ENCODE data around the gene HFM1.

Gene HFM1

GRCh38 chr1:91412371-91412770 is 7.7 kb upstream of the HFM1 start:
- Histone ChIP-seq H2AFZ (ENCODE audit: low read length) (no peak overlapping the region), H3K9ac (ENCODE audit: low read depth, low read length, poor library complexity, severe bottlenecking) (no peak overlapping the region), H3F3A (ENCODE audit: low read depth) (no peaks in the 10 kb centered on the region), H3K9me3 (ENCODE audit: insufficient read depth, low read depth, low read length) (no peaks in the 10 kb centered on the region), H3K79me2 (ENCODE audit: insufficient read depth, low read length) (no peaks in the 10 kb centered on the region), H3K27me3 (ENCODE audit: insufficient read depth, low read length, poor library complexity, severe bottlenecking) (peaks cover 4% of the 10 kb centered on the region), H3K4me3 (ENCODE audit: low read length, poor library complexity, severe bottlenecking) (no peak overlapping the region), H3K9me2 (replicated peaks; ENCODE audit: low read depth, low read length) (no peaks in the 10 kb centered on the region), H4K20me1 (ENCODE audit: insufficient read depth, low read length, poor library complexity, severe bottlenecking) (no peaks in the 10 kb centered on the region), H3K36me3 (ENCODE audit: insufficient read depth, low read length) (no peaks in the 10 kb centered on the region), H3K4me1 (ENCODE audit: insufficient read depth, low read length, poor library complexity, severe bottlenecking) (no peaks in the 10 kb centered on the region), H3K4me2 (ENCODE audit: low read depth, low read length, poor library complexity, severe bottlenecking) (no peak overlapping the region)
- TF ChIP-seq CTCF (conservative IDR thresholded peaks at IDR 0.05; ENCODE audit: low read length): no peak
- TF ChIP-seq EZH2phosphoT487 (IDR thresholded peaks at IDR 0.05; ENCODE audit: borderline replicate concordance): no peak

- Histone ChIP-seq H4K20me1 (ENCODE audit: insufficient read depth, low read length, poor library complexity, severe bottlenecking) (no peaks in the 10 kb centered on the region), H3K9me2 (replicated peaks; ENCODE audit: low read depth, low read length) (no peaks in the 10 kb centered on the region), H3K4me2 (ENCODE audit: low read depth, low read length, poor library complexity, severe bottlenecking) (no peak overlapping the region), H3K9me3 (ENCODE audit: insufficient read depth, low read depth, low read length) (no peaks in the 10 kb centered on the region), H2AFZ (ENCODE audit: low read length) (no peak overlapping the region), H3K36me3 (ENCODE audit: insufficient read depth, low read length) (no peaks in the 10 kb centered on the region), H3K79me2 (ENCODE audit: insufficient read depth, low read length) (no peaks in the 10 kb centered on the region), H3F3A (ENCODE audit: low read depth) (no peaks in the 10 kb centered on the region), H3K4me1 (ENCODE audit: insufficient read depth, low read length, poor library complexity, severe bottlenecking) (peaks cover 5% of the 10 kb centered on the region), H3K27me3 (ENCODE audit: insufficient read depth, low read length, poor library complexity, severe bottlenecking) (no peaks in the 10 kb centered on the region), H3K9ac (ENCODE audit: low read depth, low read length, poor library complexity, severe bottlenecking) (no peak overlapping the region), H3K4me3 (ENCODE audit: low read length, poor library complexity, severe bottlenecking) (no peak overlapping the region)
- TF ChIP-seq CTCF (conservative IDR thresholded peaks at IDR 0.05; ENCODE audit: low read length) (peak; percentile 49), EZH2phosphoT487 (IDR thresholded peaks at IDR 0.05; ENCODE audit: borderline replicate concordance) (no peak)
These were observed 2.2 kb upstream of the HFM1 start for GRCh38 chr1:91406773-91407389.

GRCh38 chr1:91402023-91402422 is 2.6 kb downstream of the HFM1 start:
- TF ChIP-seq EZH2phosphoT487 (IDR thresholded peaks at IDR 0.05; ENCODE audit: borderline replicate concordance): no peak
- peak; percentile 74 for TF ChIP-seq CTCF (conservative IDR thresholded peaks at IDR 0.05; ENCODE audit: low read length)
- no peaks in the 10 kb centered on the region for H3K79me2 ChIP-seq (ENCODE audit: insufficient read depth, low read length)
- H3F3A ChIP-seq (ENCODE audit: low read depth): no peaks in the 10 kb centered on the region
- no peak overlapping the region for H3K4me3 ChIP-seq (ENCODE audit: low read length, poor library complexity, severe bottlenecking)
- no peaks in the 10 kb centered on the region for H4K20me1 ChIP-seq (ENCODE audit: insufficient read depth, low read length, poor library complexity, severe bottlenecking)
- H3K9me2 ChIP-seq (replicated peaks; ENCODE audit: low read depth, low read length): no peaks in the 10 kb centered on the region
- no peak overlapping the region for H2AFZ ChIP-seq (ENCODE audit: low read length)
- H3K27me3 ChIP-seq (ENCODE audit: insufficient read depth, low read length, poor library complexity, severe bottlenecking): no peaks in the 10 kb centered on the region
- H3K4me2 ChIP-seq (ENCODE audit: low read depth, low read length, poor library complexity, severe bottlenecking): no peak overlapping the region
- no peaks in the 10 kb centered on the region for H3K36me3 ChIP-seq (ENCODE audit: insufficient read depth, low read length)
- H3K9ac ChIP-seq (ENCODE audit: low read depth, low read length, poor library complexity, severe bottlenecking): no peak overlapping the region
- peaks cover 5% of the 10 kb centered on the region for H3K4me1 ChIP-seq (ENCODE audit: insufficient read depth, low read length, poor library complexity, severe bottlenecking)
- H3K9me3 ChIP-seq (ENCODE audit: insufficient read depth, low read depth, low read length): no peaks in the 10 kb centered on the region

All from Loucy (cell line).